HG03039 (cell line): ENCODE results near the gene TRIM58.

Experiments used
- ATAC-seq: cut with Tn5 transposase; IDR thresholded peaks from one replicate; pipeline ENCODE4 v1.9.1; 2021; ENCODE audit warnings: mild to moderate bottlenecking, moderate library complexity; ENCODE audit not compliant: unreplicated experiment

The TRIM58 gene

GRCh38 chr1:247884797-247885413 is 27.9 kb downstream of the TRIM58 start:
- no peak for ATAC-seq

- ATAC-seq: no peak
Observed at GRCh38 chr1:247895163-247895637, 38.2 kb downstream of the TRIM58 start, which contains the start of gene OR2W3. OR2W3 (plus strand) TSS chr1:247895587; CDS start chr1:247895587, 0 bp downstream.

- no peak for ATAC-seq
Observed at GRCh38 chr1:247895976-247896375, 39.0 kb downstream of the TRIM58 start.

GRCh38 chr1:247904122-247904521 is 47.1 kb downstream of the TRIM58 start:
- no peak for ATAC-seq

GRCh38 chr1:247905181-247905580 is 48.2 kb downstream of the TRIM58 start:
- no peak for ATAC-seq

- ATAC-seq: no peak
Observed at GRCh38 chr1:247905910-247906503, 49.0 kb downstream of the TRIM58 start.

GRCh38 chr1:247906504-247907047 is 49.6 kb downstream of the TRIM58 start:
- ATAC-seq: no peak

- no peak for ATAC-seq
Observed at GRCh38 chr1:247908766-247909165, 51.8 kb downstream of the TRIM58 start.

- no peak for ATAC-seq
Observed at GRCh38 chr1:247913786-247914185, 56.8 kb downstream of the TRIM58 start.

- ATAC-seq: no peak
Observed at GRCh38 chr1:247914941-247915662, 58.1 kb downstream of the TRIM58 start.

GRCh38 chr1:247919952-247920351 is 63.0 kb downstream of the TRIM58 start, which contains the start of gene OR2T8:
OR2T8 (plus strand) TSS chr1:247920252; CDS start chr1:247921018, 766 bp downstream.
- no peak for ATAC-seq

GRCh38 chr1:247923941-247924340 is 67.0 kb downstream of the TRIM58 start:
- no peak for ATAC-seq

- no peak for ATAC-seq
Observed at GRCh38 chr1:247924868-247925267, 67.9 kb downstream of the TRIM58 start, which contains the start of gene OR2AJ1. OR2AJ1 (plus strand) TSS chr1:247924889; CDS start chr1:247933769, 8,880 bp downstream.
